Activated CD4-positive, CD25-positive, alpha-beta regulatory T cell treated with anti-CD3 and anti-CD28 coated beads, Interleukin-2, amount 50 U/mL, for 72 hours (primary cell): ENCODE measurements around the gene ZNF804A.

Experiments
- DNase-seq: peaks from one replicate; pipeline ENCODE4 v3.0.0; 2021

Gene ZNF804A

GRCh38 chr2:184971546-184972068, 373.3 kb downstream of the ZNF804A start:
- DNase-seq = no peak
